Mucosa of gallbladder (tissue), 1 donor: ENCODE data around the gene HYDIN. TPM values are rescaled to one million over a fixed set of nuclear protein-coding genes. Genes with fewer than 3 reads are reported as not detected.
"Not testable (repeated sequence)": the region's sequence is repeated elsewhere in the genome, so short reads cannot be mapped to it uniquely, and the experiment has no call there.

ENCODE experiments used
- DNase-seq: peaks from one replicate; pipeline ENCODE4 v3.0.0-alpha.2; 2020; ENCODE audit warnings: low spot score
- total RNA-seq: library from RNA; stranded (reverse); gene quantifications from one replicate; pipeline ENCODE4 v1.2.1, GENCODE V29; 2021
- donor health status: DM: no; HTN: no; CAD: no.

The HYDIN gene
- total RNA-seq, 1 donor from 2014 or later = 6.2 TPM

DNA sequence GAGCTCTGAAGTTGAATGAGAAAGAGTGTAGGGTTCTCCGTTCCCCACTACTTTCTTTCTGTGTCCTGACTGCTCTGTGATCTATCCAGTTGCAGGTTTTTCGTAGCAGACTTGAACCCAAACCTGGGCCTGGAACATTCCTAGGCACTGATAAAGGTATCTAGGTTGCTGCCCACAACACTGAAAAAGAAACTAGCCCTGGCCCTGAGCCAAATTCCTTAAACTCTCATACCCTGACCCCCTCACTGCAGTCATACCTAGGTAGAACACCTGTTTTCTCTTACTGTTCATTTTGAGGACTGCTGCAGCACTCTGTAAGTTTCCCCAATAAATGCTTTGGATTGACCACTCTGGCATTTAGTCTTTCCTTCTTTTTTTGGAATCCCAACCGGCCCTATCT, 5.4 kb downstream of the HYDIN start:
- no peak for DNase-seq

- no peak for DNase-seq
These were observed 12.1 kb downstream of the HYDIN start for GRCh38 chr16:71218306-71218963.

DNA sequence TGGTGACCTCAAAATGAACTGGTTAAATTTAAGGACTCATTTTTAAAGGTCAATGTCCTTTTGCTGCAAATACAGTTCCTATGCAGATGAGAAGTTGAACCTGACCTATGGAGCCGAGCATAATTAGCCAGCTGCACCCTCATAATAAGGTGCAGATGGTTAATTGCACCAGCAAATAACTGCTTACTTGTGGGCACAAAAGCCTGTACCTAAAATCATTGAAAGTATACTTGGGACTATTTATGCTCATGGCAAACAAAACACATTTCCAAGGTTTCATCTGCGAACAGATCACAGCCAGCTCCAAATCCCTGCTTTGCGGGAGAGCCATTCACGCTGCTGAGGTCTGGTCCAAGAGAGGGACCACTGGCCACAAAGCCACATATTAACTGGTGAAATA, 13.0 kb downstream of the HYDIN start:
- no peak for DNase-seq

GRCh38 chr16:71216714-71217113, 13.8 kb downstream of the HYDIN start:
- no peak for DNase-seq

DNA sequence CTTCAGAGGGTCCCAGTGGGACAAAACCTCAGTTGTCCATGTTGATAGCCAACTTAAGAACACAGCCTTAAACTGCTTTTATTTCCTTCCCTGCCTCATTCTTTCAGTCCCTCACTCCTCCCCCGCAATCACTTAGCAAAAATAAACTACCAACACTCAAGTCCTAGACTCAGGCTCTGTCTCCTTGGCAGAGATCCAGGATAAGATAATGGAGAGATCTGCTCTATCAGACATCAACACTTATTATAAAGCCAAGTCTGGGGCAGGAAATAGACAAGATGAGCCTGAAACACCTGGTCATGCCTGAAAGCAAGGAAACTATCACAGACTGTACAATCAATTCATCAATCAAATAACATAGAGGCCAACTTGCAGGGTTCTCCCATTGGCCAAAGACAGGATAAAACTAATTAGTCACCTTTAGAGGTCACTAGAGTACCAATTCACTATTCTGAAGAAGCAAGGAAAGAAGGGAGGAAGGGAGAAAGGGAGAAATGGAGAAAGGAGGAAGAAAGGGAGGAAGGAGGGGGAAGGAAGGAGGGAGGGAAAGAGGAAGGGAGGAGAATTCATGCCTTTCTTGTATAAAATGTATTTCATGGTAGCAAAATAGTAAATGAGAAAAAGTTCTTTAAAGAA, 15.7 kb downstream of the HYDIN start:
- DNase-seq = no peak

GRCh38 chr16:71205482-71206131, 24.9 kb downstream of the HYDIN start:
- DNase-seq = no peak

- no peak for DNase-seq
These were observed 26.9 kb downstream of the HYDIN start for GRCh38 chr16:71203631-71204030.

GRCh38 chr16:71201556-71201955, 29.0 kb downstream of the HYDIN start:
- DNase-seq = no peak

- no peak for DNase-seq
These were observed 29.5 kb downstream of the HYDIN start for GRCh38 chr16:71201054-71201453.

DNA sequence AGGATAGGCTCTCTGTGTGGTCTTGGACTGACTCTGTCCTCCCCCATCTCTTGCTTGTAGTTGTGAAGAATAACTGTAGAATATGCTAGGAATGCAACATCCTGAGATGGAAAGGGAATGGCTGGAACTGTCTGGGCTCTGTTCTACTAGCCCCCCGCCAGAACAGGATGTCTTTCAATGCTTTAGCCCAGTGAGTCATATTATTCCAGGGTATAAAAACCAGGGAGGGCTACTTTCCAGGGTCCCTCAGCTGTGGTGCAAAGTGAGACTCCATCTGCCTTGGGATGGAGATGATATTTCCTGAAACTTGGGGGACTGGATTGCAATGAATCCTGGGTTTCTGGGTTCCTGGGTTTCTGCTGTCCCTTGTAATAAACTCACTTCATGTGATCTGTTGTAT, 32.1 kb downstream of the HYDIN start:
- no peak for DNase-seq

GRCh38 chr16:71192387-71192786, 38.1 kb downstream of the HYDIN start:
- no peak for DNase-seq

DNA sequence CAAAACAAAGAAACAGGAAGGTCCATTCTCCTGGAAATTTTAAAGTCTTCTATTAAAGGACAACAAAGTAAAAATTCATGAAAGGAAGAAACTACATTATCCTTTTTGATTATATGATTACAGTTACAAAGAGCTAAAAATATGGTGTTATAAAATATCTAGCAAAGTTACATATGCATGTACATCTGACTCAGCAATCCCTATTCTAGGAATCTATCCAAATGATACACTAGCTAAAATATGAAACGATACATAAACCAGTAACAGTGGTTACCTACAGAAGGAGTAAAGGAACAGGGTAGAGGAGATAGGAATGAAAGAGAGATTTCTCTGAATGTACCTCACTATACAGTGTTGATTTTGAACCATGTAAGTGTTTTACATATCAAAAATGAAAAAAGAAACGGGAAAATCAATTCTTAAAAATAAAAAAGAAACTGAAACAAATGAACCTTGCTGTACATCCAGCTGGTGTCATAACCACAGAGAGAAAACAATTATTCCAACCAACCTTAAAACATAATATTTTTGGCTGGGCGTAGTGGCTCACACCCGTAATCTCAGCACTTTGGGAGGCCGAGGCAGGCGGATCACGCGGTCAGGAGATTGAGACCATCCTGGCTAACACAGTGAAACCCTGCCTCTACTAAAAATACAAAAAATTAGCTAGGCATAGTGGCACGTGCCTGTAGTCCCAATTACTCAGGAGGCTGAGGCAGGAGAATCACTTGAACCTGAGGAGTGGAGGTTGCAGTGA, 41.4 kb downstream of the HYDIN start:
- no peak for DNase-seq

GRCh38 chr16:71185347-71185746, 45.2 kb downstream of the HYDIN start:
- no peak for DNase-seq

GRCh38 chr16:71179569-71179968, 51.0 kb downstream of the HYDIN start:
- no peak for DNase-seq

DNA sequence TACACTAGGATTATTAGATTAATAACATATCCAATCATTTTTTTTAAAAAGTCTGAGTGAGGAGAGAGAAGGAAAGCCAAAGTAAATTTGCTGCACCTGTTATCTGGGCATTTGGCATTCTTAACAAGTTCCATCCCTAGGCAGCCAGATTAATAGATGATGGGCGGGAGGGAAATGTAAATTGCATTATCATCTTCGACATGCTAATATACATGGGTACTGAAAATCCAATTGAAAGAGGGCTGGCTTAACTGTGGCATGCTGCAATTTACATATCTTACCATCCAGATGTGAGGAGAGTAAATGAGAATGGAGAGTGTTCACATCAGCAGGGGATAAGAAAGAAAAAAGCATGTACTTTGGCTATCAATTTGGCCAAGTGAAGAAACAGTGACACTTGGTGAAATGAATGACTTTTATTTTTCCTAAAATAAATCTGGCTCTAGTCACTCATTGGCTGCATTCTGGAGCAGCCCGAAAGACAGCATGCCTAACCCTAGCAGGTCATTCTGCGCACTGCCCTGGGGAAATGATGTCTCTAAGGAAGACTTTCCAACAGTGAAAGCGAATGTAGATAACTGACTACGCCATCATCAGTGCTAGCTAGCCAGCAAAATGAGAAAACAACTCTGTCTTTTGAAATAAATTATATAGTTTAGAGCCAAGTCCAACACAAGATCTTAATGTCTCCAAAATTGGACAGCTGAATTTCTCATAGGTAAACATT, 57.9 kb downstream of the HYDIN start:
- no peak for DNase-seq

DNA sequence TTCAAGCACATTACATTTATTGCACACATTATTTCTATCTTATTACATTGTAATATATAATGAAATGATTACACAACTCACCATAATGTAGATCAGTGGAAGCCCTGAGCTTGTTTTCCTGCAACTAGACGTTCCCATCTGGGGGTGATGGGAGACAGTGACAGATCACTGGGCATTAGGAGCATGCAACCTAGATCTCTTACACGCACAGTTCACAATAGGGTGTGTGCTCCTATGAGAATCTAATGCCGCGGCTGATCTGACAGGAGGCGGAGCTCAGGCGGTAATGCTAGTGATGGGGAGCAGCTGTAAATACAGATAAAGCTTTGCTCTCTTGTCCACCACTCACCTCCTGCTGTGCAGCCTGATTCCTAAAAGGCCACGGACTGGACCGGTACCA, 69.5 kb downstream of the HYDIN start:
- DNase-seq = not testable (repeated sequence)

GRCh38 chr16:71157278-71157677, 73.2 kb downstream of the HYDIN start:
- not testable (repeated sequence) for DNase-seq

DNA sequence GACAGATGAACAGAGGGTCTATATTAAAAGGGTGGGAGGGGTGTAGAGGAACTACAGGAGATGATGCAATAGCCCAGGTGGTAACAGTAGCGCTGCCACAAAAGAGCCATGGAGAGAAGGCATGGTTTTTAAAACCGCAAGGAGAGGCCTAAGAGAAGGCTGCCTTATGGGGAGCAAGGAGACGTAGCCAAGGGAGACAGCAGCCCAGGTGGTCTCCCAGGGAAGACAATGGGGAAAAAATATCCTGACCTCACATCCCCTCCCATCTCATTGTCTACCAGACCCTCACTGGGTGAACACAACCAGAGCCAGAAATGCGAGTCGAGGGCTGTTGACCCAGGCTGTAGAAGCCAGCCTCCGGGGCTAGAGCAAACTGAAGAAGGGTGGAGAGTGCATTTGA, 77.2 kb downstream of the HYDIN start:
- not testable (repeated sequence) for DNase-seq

GRCh38 chr16:71151654-71152053, 78.9 kb downstream of the HYDIN start:
- not testable (repeated sequence) for DNase-seq

GRCh38 chr16:71143246-71143645, 87.3 kb downstream of the HYDIN start:
- DNase-seq = not testable (repeated sequence)

GRCh38 chr16:71110565-71110964, 120.0 kb downstream of the HYDIN start:
- not testable (repeated sequence) for DNase-seq
